MM.1S (cell line): ENCODE data around the gene JAML.

Experiments
- EZH2 ChIP-seq: fragments of 300-600 bp; sonication (generic); optimal IDR thresholded peaks from 2 replicates; pipeline ENCODE3; 2017; ENCODE audit warnings: low read depth, mild to moderate bottlenecking, antibody characterized with exemption, low read length, mixed read lengths
- EZH2phosphoT487 ChIP-seq: fragments of 300-600 bp; sonication (generic); IDR thresholded peaks from 2 replicates; pipeline ENCODE4 v1.6.1; 2018; ENCODE audit warnings: antibody characterized with exemption, low read length
- TF ChIP-seq, protein P1 (sequence below): fragments of 300-600 bp; sonication (generic); IDR thresholded peaks from 2 replicates; pipeline ENCODE4 v1.5.1; 2016; ENCODE audit warnings: antibody characterized with exemption, low read length, mixed read lengths

DNA sequence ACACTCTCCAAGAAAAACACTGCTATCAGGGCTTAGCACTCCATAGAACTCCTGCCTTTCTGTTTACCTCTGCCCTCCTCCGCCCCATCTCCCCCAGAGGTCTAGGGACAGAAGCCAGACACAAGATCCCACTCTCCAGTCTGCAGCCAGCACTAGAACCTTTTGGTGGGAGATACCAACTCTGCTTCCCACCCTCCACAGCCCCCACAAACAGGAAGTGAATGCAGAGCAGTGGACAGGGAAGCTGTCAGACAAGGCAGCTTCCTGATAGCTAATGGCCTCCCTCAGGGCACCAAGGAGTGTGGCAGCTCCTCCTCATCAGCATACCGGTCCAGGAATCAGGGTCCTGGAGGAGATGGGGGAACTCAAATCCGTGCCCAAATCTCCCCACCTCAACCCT is 77.3 kb downstream of the JAML start:
- TF ChIP-seq, protein P1, sequence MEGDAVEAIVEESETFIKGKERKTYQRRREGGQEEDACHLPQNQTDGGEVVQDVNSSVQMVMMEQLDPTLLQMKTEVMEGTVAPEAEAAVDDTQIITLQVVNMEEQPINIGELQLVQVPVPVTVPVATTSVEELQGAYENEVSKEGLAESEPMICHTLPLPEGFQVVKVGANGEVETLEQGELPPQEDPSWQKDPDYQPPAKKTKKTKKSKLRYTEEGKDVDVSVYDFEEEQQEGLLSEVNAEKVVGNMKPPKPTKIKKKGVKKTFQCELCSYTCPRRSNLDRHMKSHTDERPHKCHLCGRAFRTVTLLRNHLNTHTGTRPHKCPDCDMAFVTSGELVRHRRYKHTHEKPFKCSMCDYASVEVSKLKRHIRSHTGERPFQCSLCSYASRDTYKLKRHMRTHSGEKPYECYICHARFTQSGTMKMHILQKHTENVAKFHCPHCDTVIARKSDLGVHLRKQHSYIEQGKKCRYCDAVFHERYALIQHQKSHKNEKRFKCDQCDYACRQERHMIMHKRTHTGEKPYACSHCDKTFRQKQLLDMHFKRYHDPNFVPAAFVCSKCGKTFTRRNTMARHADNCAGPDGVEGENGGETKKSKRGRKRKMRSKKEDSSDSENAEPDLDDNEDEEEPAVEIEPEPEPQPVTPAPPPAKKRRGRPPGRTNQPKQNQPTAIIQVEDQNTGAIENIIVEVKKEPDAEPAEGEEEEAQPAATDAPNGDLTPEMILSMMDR, result no peak
- TF ChIP-seq EZH2, result no peak
- no peak for TF ChIP-seq EZH2phosphoT487
